Right lung (tissue), 5 donors: ENCODE results near the gene PRR19. TPM values are rescaled to one million over a fixed set of nuclear protein-coding genes. Genes with fewer than 3 reads are reported as not detected.

ENCODE experiments used
- DNase-seq, 2 donors: peaks; one replicate each; pipeline ENCODE4 v3.0.0-alpha.2; 2013
- polyA plus RNA-seq, 5 donors: library from polyadenylated mRNA; unstranded; fragments of 120-200 nt; gene quantifications; one replicate each; pipeline versions ENCODE4 v1.2.1 to v1.2.3, GENCODE V29; 2013; ENCODE audit warnings: inconsistent platforms in 1 of 5, low replicate concordance in 1 of 5; ENCODE audit not compliant: insufficient read length in 5 of 5, insufficient read depth in 1 of 5

The PRR19 gene
- polyA plus RNA-seq, 5 donors: 1.1 to 2.0 (median 1.4) TPM

DNA sequence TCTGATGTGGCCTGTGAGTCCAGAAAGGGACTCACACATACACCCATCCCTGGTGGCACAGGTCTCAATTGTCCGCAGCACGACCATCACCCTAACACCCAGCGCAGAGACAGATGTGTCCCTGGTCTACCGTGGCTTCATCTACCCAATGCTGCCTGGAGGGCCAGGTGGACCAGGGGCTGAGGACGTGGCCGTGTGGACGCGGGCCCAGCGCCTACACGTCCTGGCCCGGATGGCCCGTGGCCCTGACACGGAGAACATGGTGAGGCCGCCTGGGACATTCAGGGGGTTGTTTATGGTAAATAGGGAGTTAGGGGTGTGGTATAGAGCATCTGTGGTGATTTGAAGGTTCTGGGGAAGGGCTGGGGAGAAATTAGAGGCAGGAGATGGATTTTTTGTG, 46.3 kb downstream of the PRR19 start:
- DNase-seq: no peak

DNA sequence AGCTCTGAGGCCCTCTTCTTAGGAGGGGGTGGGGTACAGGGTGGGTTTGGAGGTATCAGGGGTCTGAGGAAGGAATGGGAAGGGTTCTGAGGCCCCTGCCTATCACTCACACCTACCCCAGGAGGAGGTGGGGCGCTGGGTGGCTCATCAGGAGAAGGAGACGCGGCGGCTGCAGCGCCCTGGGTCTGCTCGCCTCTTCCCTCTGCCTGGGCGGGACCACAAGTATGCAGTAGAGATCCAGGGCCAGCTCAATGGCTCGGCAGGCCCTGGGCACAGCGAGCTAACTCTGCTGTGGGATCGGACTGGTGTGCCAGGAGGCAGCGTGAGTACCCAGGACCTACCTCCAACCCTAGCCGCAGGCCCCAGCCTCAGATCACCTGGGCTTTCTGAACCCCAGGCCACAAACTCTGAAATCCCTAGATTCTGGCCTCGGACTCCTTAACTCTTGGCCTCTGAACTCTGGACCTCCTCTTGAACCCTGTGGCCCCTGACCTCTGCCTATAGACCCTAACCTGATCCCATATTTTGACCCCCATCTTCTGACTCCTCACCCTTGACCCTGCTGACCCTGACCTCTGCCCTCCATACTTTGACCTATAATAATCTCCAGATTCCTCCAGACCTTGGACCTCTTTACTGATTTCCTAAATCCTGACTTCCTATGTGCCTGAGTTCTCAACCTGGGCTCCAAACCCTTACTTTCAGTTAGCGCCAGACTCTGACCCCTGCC, 47.6 kb downstream of the PRR19 start:
- no peak for DNase-seq

GRCh38 chr19:42350417-42350816, 48.5 kb downstream of the PRR19 start:
- DNase-seq: no peak

DNA sequence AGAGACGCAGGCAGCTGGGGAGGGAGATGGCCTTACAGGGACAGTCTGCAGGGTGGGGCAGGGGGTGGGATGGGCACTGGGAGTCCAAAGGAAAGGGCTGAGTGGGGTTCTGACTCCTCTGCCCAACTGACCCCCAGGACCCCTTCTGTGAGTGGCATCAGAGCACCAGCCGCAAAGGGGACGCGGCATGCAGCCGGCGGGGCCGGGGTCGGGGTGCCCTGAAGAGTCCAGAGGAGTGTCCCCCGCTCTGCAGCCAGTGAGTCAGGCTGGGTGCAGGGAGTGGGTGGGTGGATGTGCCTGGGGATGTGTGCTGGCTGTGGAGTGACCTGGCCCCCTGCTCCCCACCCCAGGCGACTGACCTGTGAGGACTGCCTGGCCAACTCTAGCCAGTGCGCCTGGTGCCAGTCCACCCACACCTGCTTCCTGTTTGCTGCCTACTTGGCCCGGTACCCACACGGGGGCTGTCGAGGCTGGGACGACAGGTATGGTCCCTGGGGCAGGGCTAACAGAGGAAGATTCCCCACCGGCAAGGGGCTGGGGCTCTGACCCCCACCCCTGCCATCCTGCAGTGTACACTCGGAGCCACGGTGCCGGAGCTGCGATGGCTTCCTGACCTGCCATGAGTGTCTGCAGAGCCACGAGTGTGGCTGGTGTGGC, 49.3 kb downstream of the PRR19 start:
- DNase-seq: no peak

GRCh38 chr19:42352301-42353259, 50.6 kb downstream of the PRR19 start:
- DNase-seq: no peak

DNA sequence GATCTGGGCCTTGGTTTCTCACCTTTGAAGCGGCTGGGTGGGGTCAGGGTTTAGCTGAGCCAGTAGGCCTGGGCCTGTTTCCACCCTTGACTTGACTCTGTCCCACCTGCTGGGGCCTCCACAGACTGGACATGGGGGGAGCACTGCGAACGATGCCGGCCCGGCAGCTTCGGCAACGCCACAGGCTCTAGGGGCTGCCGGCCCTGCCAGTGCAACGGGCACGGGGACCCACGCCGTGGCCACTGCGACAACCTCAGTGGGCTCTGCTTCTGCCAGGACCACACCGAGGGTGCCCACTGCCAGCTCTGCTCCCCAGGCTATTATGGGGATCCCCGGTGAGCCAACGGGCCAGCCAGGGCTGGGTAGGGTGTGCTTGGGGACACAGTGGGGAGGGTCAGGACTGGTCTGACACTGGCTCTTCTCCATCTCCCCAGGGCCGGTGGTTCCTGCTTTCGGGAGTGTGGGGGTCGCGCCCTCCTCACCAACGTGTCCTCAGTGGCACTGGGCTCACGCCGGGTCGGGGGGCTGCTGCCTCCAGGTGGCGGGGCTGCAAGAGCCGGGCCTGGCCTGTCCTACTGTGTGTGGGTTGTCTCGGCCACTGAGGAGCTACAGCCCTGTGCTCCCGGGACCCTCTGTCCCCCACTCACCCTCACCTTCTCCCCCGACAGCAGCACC, 51.5 kb downstream of the PRR19 start:
- no peak for DNase-seq

DNA sequence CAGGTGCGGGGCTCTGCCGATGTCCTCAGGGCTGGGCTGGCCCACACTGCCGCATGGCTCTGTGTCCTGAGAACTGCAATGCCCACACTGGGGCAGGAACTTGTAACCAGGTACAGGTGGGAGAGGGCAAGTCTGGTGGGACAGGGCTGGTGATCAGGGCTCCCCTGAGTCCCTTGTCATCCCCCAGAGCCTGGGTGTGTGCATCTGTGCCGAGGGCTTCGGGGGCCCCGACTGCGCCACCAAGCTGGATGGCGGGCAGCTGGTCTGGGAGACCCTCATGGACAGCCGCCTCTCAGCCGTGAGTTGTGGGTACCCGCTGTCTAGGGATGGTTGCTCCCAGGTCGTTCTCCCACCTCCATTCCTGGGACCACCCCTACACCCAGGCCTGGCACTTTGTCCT, 54.0 kb downstream of the PRR19 start:
- no peak for DNase-seq

GRCh38 chr19:42356686-42357085, 54.8 kb downstream of the PRR19 start:
- DNase-seq: no peak

DNA sequence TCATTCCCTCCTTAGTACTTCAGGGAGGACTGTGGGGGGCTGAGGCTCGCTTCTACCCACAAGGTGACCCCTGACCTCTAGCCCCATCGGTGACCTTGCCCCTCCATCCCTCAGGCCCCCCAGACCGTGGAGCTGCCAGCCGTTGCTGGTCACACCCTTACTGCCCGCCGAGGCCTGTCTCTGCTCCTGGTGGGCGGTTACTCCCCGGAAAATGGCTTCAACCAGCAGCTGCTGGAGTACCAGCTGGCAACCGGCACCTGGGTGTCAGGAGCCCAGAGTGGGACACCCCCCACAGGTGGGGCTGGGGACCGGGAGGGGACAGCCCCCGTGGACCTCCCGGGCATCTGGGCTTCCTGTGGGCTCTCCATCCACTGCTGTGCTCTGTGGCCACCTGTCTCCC, 55.4 kb downstream of the PRR19 start:
- DNase-seq: no peak

Other genes starting within 250 kb of the PRR19 start
- 1 to 10 TPM; 3.8 to 8.0 (median 6.0) TPM for gene GRIK5, start 231.9 kb upstream of the PRR19 start, polyA plus RNA-seq
- 10 to 100 TPM in 4 of 5 donors, 1 to 10 TPM in 1; 9.6 to 16.1 (median 12.2) TPM for gene ZNF574, start 226.0 kb upstream of the PRR19 start, polyA plus RNA-seq
- 1 to 10 TPM; 1.1 to 1.7 (median 1.5) TPM for gene POU2F2, start 169.7 kb upstream of the PRR19 start, polyA plus RNA-seq
- 10 to 100 TPM; 16.5 to 25.4 (median 21.5) TPM for gene DEDD2, start 84.5 kb upstream of the PRR19 start, polyA plus RNA-seq
- gene ZNF526, start 81.8 kb upstream of the PRR19 start, polyA plus RNA-seq: 10 to 100 TPM in 1 of 5 donors, 1 to 10 TPM in 4; 6.7 to 10.7 (median 8.5) TPM
- gene GSK3A, start 59.5 kb upstream of the PRR19 start, polyA plus RNA-seq: 10 to 100 TPM; 52.9 to 77.6 (median 60.6) TPM
- 10 to 100 TPM; 31.0 to 58.4 (median 42.0) TPM for gene ERF, start 47.0 kb upstream of the PRR19 start, polyA plus RNA-seq
- gene CIC, start 32.9 kb upstream of the PRR19 start, polyA plus RNA-seq: 10 to 100 TPM; 31.8 to 67.6 (median 45.4) TPM
- gene PAFAH1B3, start 492 bp downstream of the PRR19 start, polyA plus RNA-seq: 100 to 1,000 TPM in 1 of 5 donors, 10 to 100 TPM in 4; 74.9 to 112 (median 84.6) TPM
- 1 to 10 TPM in 2 of 5 donors, under 1 TPM in 3; 0.50 to 1.4 (median 0.84) TPM for gene TMEM145, start 11.2 kb downstream of the PRR19 start, polyA plus RNA-seq
- 10 to 100 TPM; 21.4 to 39.5 (median 27.9) TPM for gene MEGF8, start 23.5 kb downstream of the PRR19 start, polyA plus RNA-seq
- gene CNFN, start 88.2 kb downstream of the PRR19 start, polyA plus RNA-seq: under 1 TPM in 4 of 5 donors, not detected in 1; 0.59 to 0.74 (median 0.61) TPM
- 10 to 100 TPM in 2 of 5 donors, 1 to 10 TPM in 3; 7.3 to 11.7 (median 9.4) TPM for gene LIPE, start 125.3 kb downstream of the PRR19 start, polyA plus RNA-seq
- 10 to 100 TPM in 4 of 5 donors, 1 to 10 TPM in 1; 9.0 to 21.5 (median 16.0) TPM for gene CXCL17, start 140.8 kb downstream of the PRR19 start, polyA plus RNA-seq
- 1 to 10 TPM; 5.4 to 8.3 (median 6.5) TPM for gene CEACAM1, start 226.3 kb downstream of the PRR19 start, polyA plus RNA-seq